Neural progenitor cell (in vitro differentiated cells): ENCODE measurements around the gene TEX14.

Source experiments
- CTCF ChIP-seq: fragments of 200-600 bp; sonication (generic); IDR thresholded peaks from 2 replicates; pipeline ENCODE4 v1.5.1; 2017; ENCODE audit warnings: antibody characterized with exemption, mild to moderate bottlenecking
- EZH2 ChIP-seq: fragments of 200-600 bp; sonication (generic); IDR thresholded peaks from 2 replicates; pipeline ENCODE4 v1.6.1; 2017; ENCODE audit warnings: antibody characterized with exemption, mild to moderate bottlenecking, moderate library complexity
- EZH2phosphoT487 ChIP-seq: fragments of 200-600 bp; sonication (generic); IDR thresholded peaks from 2 replicates; pipeline ENCODE4 v1.6.1; 2017; ENCODE audit warnings: antibody characterized with exemption

- TF ChIP-seq CTCF (no peak), EZH2 (no peak), EZH2phosphoT487 (no peak)
These were observed 1.4 kb upstream of the TEX14 start for GRCh38 chr17:58693208-58693607.
